ENCODE results near the gene RSRC1.
"Not testable (repeated sequence)": the region's sequence is repeated elsewhere in the genome, so short reads cannot be mapped to it uniquely, and the experiment has no call there.

The RSRC1 gene

DNA sequence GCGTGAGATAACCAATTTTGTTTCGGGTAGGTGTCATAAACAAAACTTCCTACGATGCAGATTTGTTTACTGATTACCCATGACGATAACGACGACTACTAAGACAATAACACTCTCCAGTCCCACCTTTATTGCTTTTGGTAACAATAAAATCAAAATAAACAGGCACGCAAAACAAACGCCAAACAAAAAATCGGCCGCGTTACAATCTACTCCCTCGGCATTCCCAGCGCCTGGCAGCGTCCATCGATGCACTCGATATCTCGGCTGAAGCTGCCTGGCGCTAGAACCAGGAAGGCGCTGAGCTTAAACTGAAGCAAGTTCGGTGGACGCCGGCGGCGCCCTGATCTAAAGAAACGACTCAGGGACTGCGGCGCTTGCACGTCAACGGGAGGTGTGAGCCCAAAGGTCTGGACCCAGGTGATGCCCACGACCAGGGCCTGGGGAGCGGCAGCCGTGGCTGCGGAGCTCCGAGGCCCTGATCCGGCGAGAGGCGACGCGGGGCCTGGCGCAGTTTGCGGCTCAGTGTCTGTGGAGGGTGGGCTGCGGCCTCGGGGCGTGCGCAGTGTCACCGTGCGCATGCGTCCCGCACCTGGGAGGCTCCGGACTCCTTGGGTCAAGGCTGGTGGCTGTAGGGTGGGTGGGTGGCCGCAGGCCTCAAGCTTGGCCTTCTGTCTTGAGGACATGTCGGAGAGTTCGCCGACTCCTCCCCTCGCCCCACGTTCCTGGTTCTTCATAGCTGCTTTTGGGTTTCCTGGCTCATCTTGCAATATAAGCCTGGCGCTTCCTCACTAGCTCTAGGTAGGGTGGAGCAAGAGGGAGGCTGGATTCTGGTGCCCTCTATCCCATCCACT, at the start of gene RSRC1:
TSS of gene RSRC1 (plus strand) at position 286 of the 854 bp plus-strand sequence. CDS start 12,016 bp downstream, outside the sequence.
- Mint-ChIP-seq H3K27ac (peak within 1 kb of the TSS; percentile 92), H3K36me3 (ENCODE audit: low read depth) (peaks cover 24% of the 10 kb centered on the region), H3K9me3 (peaks cover 19% of the 10 kb centered on the region), H3K4me3 (peak within 1 kb of the TSS; percentile 99), H3K4me1 (ENCODE audit: low read depth) (peaks cover 49% of the 10 kb centered on the region), H3K27me3 (ENCODE audit: low read depth) (peaks cover 41% of the 10 kb centered on the region)
- DNase-seq (ENCODE audit: low spot score): peak; percentile 73

GRCh38 chr3:158065574-158065973, 44.3 kb upstream of the RSRC1 start:
- H3K4me1 Mint-ChIP-seq (ENCODE audit: low read depth); H3K27me3 Mint-ChIP-seq (ENCODE audit: low read depth); H3K9me3 Mint-ChIP-seq; DNase-seq (ENCODE audit: low spot score); H3K27ac Mint-ChIP-seq; H3K36me3 Mint-ChIP-seq (ENCODE audit: low read depth); H3K4me3 Mint-ChIP-seq: not testable (repeated sequence)

DNA sequence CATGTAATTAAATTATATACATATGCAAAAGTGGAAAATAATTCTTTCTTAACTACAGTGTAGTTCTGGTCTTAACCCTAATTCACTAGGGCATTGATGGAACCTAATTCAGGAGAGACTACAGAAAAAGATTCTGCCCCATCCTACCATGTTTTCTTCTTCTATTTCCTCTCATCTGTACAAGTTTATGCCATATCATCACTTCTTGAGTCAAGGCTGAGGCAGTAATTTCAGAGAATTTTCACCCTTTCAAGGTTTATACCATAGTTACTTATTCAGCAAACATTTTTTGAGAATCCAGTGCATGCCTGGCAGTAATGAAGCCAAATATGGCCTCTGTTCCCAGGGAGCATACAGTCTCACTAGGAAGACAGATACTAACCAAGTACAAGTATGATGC, 37.1 kb upstream of the RSRC1 start:
- Mint-ChIP-seq H3K36me3 (ENCODE audit: low read depth) (no peaks in the 10 kb centered on the region), H3K4me1 (ENCODE audit: low read depth) (no peaks in the 10 kb centered on the region), H3K27ac (no peak overlapping the region), H3K9me3 (no peaks in the 10 kb centered on the region), H3K27me3 (ENCODE audit: low read depth) (peaks cover 2% of the 10 kb centered on the region), H3K4me3 (no peak overlapping the region)
- no peak for DNase-seq (ENCODE audit: low spot score)

DNA sequence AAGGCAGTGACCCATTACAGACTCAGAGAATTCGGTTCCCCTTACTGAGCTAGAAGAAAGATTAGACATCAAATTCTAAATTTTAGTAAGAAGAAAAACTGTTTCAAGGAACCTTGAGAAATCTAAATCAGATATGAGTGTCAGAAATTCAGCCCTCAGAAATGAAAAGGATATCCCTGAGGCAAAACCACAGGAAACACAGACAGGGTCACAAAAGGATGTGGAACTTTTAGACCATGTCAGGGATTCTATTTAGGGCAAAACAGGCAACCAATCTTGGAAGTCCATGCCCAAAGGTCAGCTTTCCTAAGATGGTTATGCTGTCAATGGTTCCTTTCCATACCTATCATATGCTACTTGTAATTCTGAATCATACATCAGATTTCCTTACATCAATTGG, 35.3 kb upstream of the RSRC1 start:
- no peak overlapping the region for H3K27ac Mint-ChIP-seq
- peaks cover 2% of the 10 kb centered on the region for H3K27me3 Mint-ChIP-seq (ENCODE audit: low read depth)
- H3K9me3 Mint-ChIP-seq: no peaks in the 10 kb centered on the region
- no peak overlapping the region for H3K4me3 Mint-ChIP-seq
- DNase-seq (ENCODE audit: low spot score): no peak
- H3K36me3 Mint-ChIP-seq (ENCODE audit: low read depth): no peaks in the 10 kb centered on the region
- H3K4me1 Mint-ChIP-seq (ENCODE audit: low read depth): no peaks in the 10 kb centered on the region

DNA sequence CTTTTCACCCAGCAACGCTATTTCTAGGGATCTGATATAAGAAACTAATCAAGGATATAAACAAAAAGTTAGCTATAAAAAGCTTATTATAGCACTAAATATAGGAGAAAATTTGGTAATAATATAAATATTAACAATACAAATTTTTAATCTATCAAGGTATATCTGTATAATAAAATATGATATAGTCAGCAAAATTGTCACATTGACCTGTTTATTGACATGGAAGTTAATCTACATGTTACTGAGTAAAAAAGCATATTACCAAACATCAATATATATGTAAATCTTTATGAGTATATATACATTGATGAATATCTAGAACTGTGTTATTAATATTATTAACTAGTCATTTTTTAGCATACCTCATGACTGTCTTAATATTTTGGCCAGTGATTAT, 30.3 kb upstream of the RSRC1 start:
- Mint-ChIP-seq H3K27ac (no peak overlapping the region), H3K4me1 (ENCODE audit: low read depth) (no peaks in the 10 kb centered on the region), H3K27me3 (ENCODE audit: low read depth) (peaks cover 5% of the 10 kb centered on the region), H3K9me3 (no peaks in the 10 kb centered on the region), H3K36me3 (ENCODE audit: low read depth) (no peaks in the 10 kb centered on the region), H3K4me3 (no peak overlapping the region)
- no peak for DNase-seq (ENCODE audit: low spot score)

DNA sequence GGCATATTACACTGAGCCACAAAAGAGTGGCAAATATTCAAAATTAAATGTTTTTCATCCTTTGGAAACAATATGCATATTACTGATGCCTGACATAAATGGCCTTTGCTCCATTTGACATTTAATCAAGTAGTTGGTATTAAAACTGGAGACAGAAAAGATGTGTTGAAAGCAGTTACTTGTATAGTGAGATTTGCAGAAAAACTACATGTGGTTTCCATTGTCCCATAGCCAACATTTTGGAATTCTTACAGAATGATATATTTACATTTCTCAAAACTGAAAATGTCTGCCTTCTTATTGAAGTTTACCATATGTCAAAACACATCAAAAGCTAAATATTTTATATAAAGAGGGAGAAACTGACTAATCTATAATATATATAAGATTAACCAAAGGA, 25.2 kb upstream of the RSRC1 start:
- H3K4me1 Mint-ChIP-seq (ENCODE audit: low read depth): no peaks in the 10 kb centered on the region
- no peak overlapping the region for H3K27ac Mint-ChIP-seq
- H3K36me3 Mint-ChIP-seq (ENCODE audit: low read depth): no peaks in the 10 kb centered on the region
- no peak overlapping the region for H3K4me3 Mint-ChIP-seq
- peaks cover 27% of the 10 kb centered on the region for H3K27me3 Mint-ChIP-seq (ENCODE audit: low read depth)
- no peak for DNase-seq (ENCODE audit: low spot score)
- H3K9me3 Mint-ChIP-seq: no peaks in the 10 kb centered on the region

- no peak for DNase-seq (ENCODE audit: low spot score)
- H3K27me3 Mint-ChIP-seq (ENCODE audit: low read depth): peaks cover 33% of the 10 kb centered on the region
- no peaks in the 10 kb centered on the region for H3K4me1 Mint-ChIP-seq (ENCODE audit: low read depth)
- no peaks in the 10 kb centered on the region for H3K9me3 Mint-ChIP-seq
- no peak overlapping the region for H3K27ac Mint-ChIP-seq
- H3K4me3 Mint-ChIP-seq: no peak overlapping the region
- no peaks in the 10 kb centered on the region for H3K36me3 Mint-ChIP-seq (ENCODE audit: low read depth)
These were observed 24.5 kb upstream of the RSRC1 start for GRCh38 chr3:158085358-158085757.

DNA sequence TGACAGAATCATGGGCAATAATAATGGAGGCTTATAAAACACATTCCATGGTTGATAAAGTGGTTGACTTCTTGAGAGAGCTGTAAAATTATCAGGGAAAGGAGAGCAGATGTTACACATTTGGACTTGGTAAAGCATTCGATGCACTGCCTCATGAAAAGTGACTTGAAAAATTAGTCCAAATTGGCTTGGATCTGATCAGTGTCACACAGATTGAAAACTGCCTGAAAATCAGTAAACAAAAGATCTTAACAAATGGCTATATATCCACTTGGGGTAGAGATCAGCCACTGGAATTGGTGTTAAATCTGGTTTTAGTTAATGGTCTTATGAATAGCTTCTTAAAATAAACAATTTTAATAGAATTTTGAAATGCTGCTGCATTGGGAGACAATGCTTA, 24.0 kb upstream of the RSRC1 start:
- DNase-seq (ENCODE audit: low spot score): no peak
- no peaks in the 10 kb centered on the region for H3K36me3 Mint-ChIP-seq (ENCODE audit: low read depth)
- H3K9me3 Mint-ChIP-seq: no peaks in the 10 kb centered on the region
- H3K4me1 Mint-ChIP-seq (ENCODE audit: low read depth): no peaks in the 10 kb centered on the region
- H3K27ac Mint-ChIP-seq: no peak overlapping the region
- peaks cover 39% of the 10 kb centered on the region for H3K27me3 Mint-ChIP-seq (ENCODE audit: low read depth)
- H3K4me3 Mint-ChIP-seq: no peak overlapping the region

GRCh38 chr3:158086361-158086760, 23.5 kb upstream of the RSRC1 start:
- Mint-ChIP-seq H3K36me3 (ENCODE audit: low read depth) (no peaks in the 10 kb centered on the region), H3K9me3 (no peaks in the 10 kb centered on the region), H3K27me3 (ENCODE audit: low read depth) (peaks cover 41% of the 10 kb centered on the region), H3K4me3 (no peak overlapping the region), H3K4me1 (ENCODE audit: low read depth) (no peaks in the 10 kb centered on the region), H3K27ac (no peak overlapping the region)
- DNase-seq (ENCODE audit: low spot score): no peak

DNA sequence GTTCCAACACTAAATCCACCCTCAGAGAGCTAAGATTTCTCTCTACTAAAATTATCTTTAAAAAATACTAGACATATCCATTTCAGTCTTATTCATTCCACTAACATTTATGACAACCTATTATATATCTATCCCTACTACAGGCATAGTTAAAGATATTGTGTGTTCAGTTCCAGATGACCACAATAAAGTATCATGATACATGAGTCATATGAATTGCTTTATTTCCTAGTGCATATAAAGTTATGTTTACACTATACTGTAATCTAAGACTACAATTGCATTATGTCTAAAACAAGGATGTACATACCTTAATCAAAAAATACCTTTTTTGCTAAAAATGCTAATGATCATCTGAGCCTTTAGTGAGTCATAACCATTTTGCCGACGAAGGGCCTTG, 23.1 kb upstream of the RSRC1 start:
- Mint-ChIP-seq H3K36me3 (ENCODE audit: low read depth) (no peaks in the 10 kb centered on the region), H3K27me3 (ENCODE audit: low read depth) (peaks cover 45% of the 10 kb centered on the region), H3K27ac (no peak overlapping the region), H3K4me1 (ENCODE audit: low read depth) (no peaks in the 10 kb centered on the region), H3K9me3 (no peaks in the 10 kb centered on the region), H3K4me3 (no peak overlapping the region)
- DNase-seq (ENCODE audit: low spot score): no peak

- H3K9me3 Mint-ChIP-seq: no peaks in the 10 kb centered on the region
- H3K4me3 Mint-ChIP-seq: no peak overlapping the region
- DNase-seq (ENCODE audit: low spot score): no peak
- H3K36me3 Mint-ChIP-seq (ENCODE audit: low read depth): peaks cover 1% of the 10 kb centered on the region
- no peak overlapping the region for H3K27ac Mint-ChIP-seq
- H3K27me3 Mint-ChIP-seq (ENCODE audit: low read depth): peaks cover 77% of the 10 kb centered on the region
- peaks cover 4% of the 10 kb centered on the region for H3K4me1 Mint-ChIP-seq (ENCODE audit: low read depth)
These were observed 18.4 kb upstream of the RSRC1 start for GRCh38 chr3:158091531-158091930.

DNA sequence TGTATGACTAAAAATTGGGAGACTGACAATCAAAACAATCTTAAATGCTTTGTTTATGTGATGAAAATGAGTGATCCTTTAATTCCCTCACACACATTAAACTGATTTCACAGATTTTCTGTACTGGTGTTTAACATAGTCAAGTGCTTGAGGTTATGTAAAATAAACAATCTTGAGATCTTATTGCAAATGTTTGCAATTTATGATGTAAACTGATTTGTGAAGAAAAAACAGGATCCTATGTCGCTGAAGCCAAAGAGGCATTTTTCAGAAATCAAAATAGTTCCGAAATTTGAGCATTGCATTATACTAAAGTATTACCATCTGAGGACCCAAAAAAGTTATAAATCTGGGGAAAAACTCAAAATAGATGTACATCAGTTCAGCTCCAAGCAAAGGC, 16.4 kb upstream of the RSRC1 start:
- Mint-ChIP-seq H3K4me3 (no peak overlapping the region), H3K4me1 (ENCODE audit: low read depth) (peaks cover 16% of the 10 kb centered on the region), H3K9me3 (no peaks in the 10 kb centered on the region), H3K36me3 (ENCODE audit: low read depth) (peaks cover 1% of the 10 kb centered on the region), H3K27me3 (ENCODE audit: low read depth) (peaks cover 86% of the 10 kb centered on the region), H3K27ac (no peak overlapping the region)
- DNase-seq (ENCODE audit: low spot score): no peak

GRCh38 chr3:158094235-158095110, 15.4 kb upstream of the RSRC1 start:
- Mint-ChIP-seq H3K27ac (no peak overlapping the region), H3K4me3 (no peak overlapping the region), H3K36me3 (ENCODE audit: low read depth) (peaks cover 1% of the 10 kb centered on the region)

GRCh38 chr3:158095111-158095813, 14.6 kb upstream of the RSRC1 start:
- peaks cover 1% of the 10 kb centered on the region for H3K36me3 Mint-ChIP-seq (ENCODE audit: low read depth)

More at GRCh38 chr3:158094235-158095110, 15.4 kb upstream of the RSRC1 start:
- Mint-ChIP-seq H3K27me3 (ENCODE audit: low read depth) (peaks cover 92% of the 10 kb centered on the region), H3K4me1 (ENCODE audit: low read depth) (peaks cover 16% of the 10 kb centered on the region), H3K9me3 (no peaks in the 10 kb centered on the region)
- DNase-seq (ENCODE audit: low spot score): no peak

More at GRCh38 chr3:158095111-158095813, 14.6 kb upstream of the RSRC1 start:
- peaks cover 92% of the 10 kb centered on the region for H3K27me3 Mint-ChIP-seq (ENCODE audit: low read depth)
- peaks cover 16% of the 10 kb centered on the region for H3K4me1 Mint-ChIP-seq (ENCODE audit: low read depth)
- no peak overlapping the region for H3K27ac Mint-ChIP-seq
- DNase-seq (ENCODE audit: low spot score): no peak
- H3K4me3 Mint-ChIP-seq: no peak overlapping the region
- H3K9me3 Mint-ChIP-seq: no peaks in the 10 kb centered on the region
